Stimulated activated CD4-positive, alpha-beta T cell treated with anti-CD3 and anti-CD28 coated beads, Interleukin-12 subunit alpha, Interleukin-12 subunit beta, amount 100 ng/mL, for 48 hours (primary cell): ENCODE results near the gene NACC2.
A peak's percentile ranks its signal among the peaks of the same experiment; 100 is the strongest.

ENCODE experiments used
- DNase-seq, 3 donors: peaks; one replicate each; pipeline ENCODE4 v3.0.0-alpha.2; 2020; ENCODE audit warnings: low read depth in 2 of 3, low spot score in 1 of 3

The NACC2 gene

GRCh38 chr9:136002881-136003280 is 92.2 kb downstream of the NACC2 start:
- DNase-seq, result no peak

- no peak for DNase-seq
These were observed 92.9 kb downstream of the NACC2 start for GRCh38 chr9:136002215-136002614.

GRCh38 chr9:136001231-136001630 is 93.9 kb downstream of the NACC2 start:
- no peak for DNase-seq

GRCh38 chr9:135998410-135999071 is 96.5 kb downstream of the NACC2 start:
- DNase-seq, result no peak

GRCh38 chr9:135998016-135998380 is 97.1 kb downstream of the NACC2 start:
- no peak for DNase-seq

GRCh38 chr9:135997090-135998015 is 97.7 kb downstream of the NACC2 start:
- no peak for DNase-seq

- DNase-seq, result no peak
These were observed 99.3 kb downstream of the NACC2 start for GRCh38 chr9:135995816-135996215.

GRCh38 chr9:135994501-135995192 is 100.4 kb downstream of the NACC2 start:
- DNase-seq, result no peak

- no peak for DNase-seq
These were observed 101.2 kb downstream of the NACC2 start for GRCh38 chr9:135993765-135994500.

- DNase-seq, result no peak
These were observed 101.7 kb downstream of the NACC2 start for GRCh38 chr9:135993409-135993742.

- DNase-seq, result peak; percentile 9 to 23 (median 18)
These were observed 102.3 kb downstream of the NACC2 start for GRCh38 chr9:135992486-135993408.

- no peak for DNase-seq
These were observed 103.3 kb downstream of the NACC2 start for GRCh38 chr9:135991771-135992170.

- DNase-seq, result peak; percentile 20 to 44 (median 34)
These were observed 104.3 kb downstream of the NACC2 start for GRCh38 chr9:135990468-135991429.

- DNase-seq, result no peak
These were observed 105.2 kb downstream of the NACC2 start for GRCh38 chr9:135989722-135990467.

GRCh38 chr9:135989157-135989556 is 105.9 kb downstream of the NACC2 start:
- DNase-seq, result no peak

- no peak for DNase-seq
These were observed 106.6 kb downstream of the NACC2 start for GRCh38 chr9:135988493-135988892.

- no peak for DNase-seq
These were observed 107.2 kb downstream of the NACC2 start for GRCh38 chr9:135987838-135988404.

GRCh38 chr9:135986605-135987004 is 108.5 kb downstream of the NACC2 start:
- no peak for DNase-seq
